ENCODE data around the gene PACS2. TPM values are rescaled to one million over a fixed set of nuclear protein-coding genes. Genes with fewer than 3 reads are reported as not detected.

The PACS2 gene
- total RNA-seq, 1 experiment from 2014 or later = 72.5 TPM

- no peak overlapping the region for H4K8ac ChIP-seq (replicated peaks; ENCODE audit: insufficient read length, low read depth, low read length)
- DNase-seq = peak; percentile 25
- H2AFZ ChIP-seq (ENCODE audit: low read length) = no peak overlapping the region
- no peak overlapping the region; the same call in 1 of the 2 replicates for H3K14ac ChIP-seq (ENCODE audit: insufficient read depth, low read length)
- no peaks in the 10 kb centered on the region; the same call in 1 of the 2 replicates for H3K4me1 ChIP-seq (ENCODE audit: insufficient read depth, low read length)
- no peaks in the 10 kb centered on the region for H3K27me3 ChIP-seq (ENCODE audit: insufficient read depth, low read length)
- H3K23me2 ChIP-seq (ENCODE audit: insufficient read length, low read depth, low read length, poor library complexity, severe bottlenecking) = peaks cover 3% of the 10 kb centered on the region
- WGBS (ENCODE audit: extremely low coverage, insufficient read length, low lambda C conversion rate) = no CpG with 5 or more reads among the region's 9 CpGs
- H3T11ph ChIP-seq (ENCODE audit: low read length) = no peak overlapping the region
- H3K4ac ChIP-seq (ENCODE audit: low read depth, low read length) = no peak overlapping the region
- no peak overlapping the region for H3K27ac ChIP-seq (ENCODE audit: insufficient read length, low read depth, low read length)
- no peaks in the 10 kb centered on the region for H3K9me3 Mint-ChIP-seq
- peaks cover 32% of the 10 kb centered on the region for H3K27me3 Mint-ChIP-seq (ENCODE audit: low read depth)
- no peaks in the 10 kb centered on the region for H3K79me2 ChIP-seq (ENCODE audit: insufficient read depth, low read length)
- H2BK120ac ChIP-seq (ENCODE audit: low read depth, low read length, poor library complexity, severe bottlenecking) = no peak overlapping the region
- H4K20me1 ChIP-seq (ENCODE audit: control insufficient read depth, insufficient read depth, insufficient read length) = no peaks in the 10 kb centered on the region
- no peaks in the 10 kb centered on the region for H3K36me3 Mint-ChIP-seq (ENCODE audit: insufficient read depth in 1 of 3, low read depth in 3 of 3)
- H2BK12ac ChIP-seq (ENCODE audit: insufficient read length, low read depth, low read length) = no peak overlapping the region
- H3K4me3 Mint-ChIP-seq = no peak overlapping the region
- H3K23ac ChIP-seq (ENCODE audit: insufficient read length, low read depth, low read length) = no peak overlapping the region
- no peaks in the 10 kb centered on the region for H3K79me1 ChIP-seq (ENCODE audit: insufficient read depth, low read depth, low read length, poor library complexity, severe bottlenecking)
- no peak overlapping the region for H4K5ac ChIP-seq (ENCODE audit: insufficient read length, low read depth, low read length)
- no peak overlapping the region for H2BK15ac ChIP-seq (ENCODE audit: low read depth, low read length)
- H3K4me1 Mint-ChIP-seq = peaks cover 14 to 21% of the 10 kb centered on the region in 2 experiments
- H3K9ac ChIP-seq (ENCODE audit: extremely low read depth, insufficient read length, low read length) = no peak overlapping the region
- H4K91ac ChIP-seq (ENCODE audit: insufficient read length, low read depth, low read length) = no peak overlapping the region
- no peak overlapping the region for H3K56ac ChIP-seq (ENCODE audit: insufficient read length, low read depth, low read length)
- H2BK20ac ChIP-seq (ENCODE audit: low read depth, low read length, poor library complexity, severe bottlenecking) = no peak overlapping the region
- no peaks in the 10 kb centered on the region for H3K9me3 ChIP-seq (ENCODE audit: control insufficient read depth, low read depth, low read length)
- no peak overlapping the region for H3K18ac ChIP-seq (ENCODE audit: insufficient read length, low read depth, low read length)
- H3K4me2 ChIP-seq (ENCODE audit: insufficient read depth, insufficient read length, low read length) = no peak overlapping the region
- H3K27ac Mint-ChIP-seq = no peak overlapping the region
- no peak for TF ChIP-seq CTCF (conservative IDR thresholded peaks at IDR 0.05)
- H2BK5ac ChIP-seq (ENCODE audit: insufficient read length, low read length) = no peak overlapping the region
- no peak overlapping the region for H2AK5ac ChIP-seq (ENCODE audit: insufficient read length, low read length)
Observed at GRCh38 chr14:105305791-105306190, 8.8 kb upstream of the PACS2 start.
